Naive thymus-derived CD8-positive, alpha-beta T cell (primary cell): Measurements from ENCODE around the gene USP21. TPM values are rescaled to one million over a fixed set of nuclear protein-coding genes. Genes with fewer than 3 reads are reported as not detected.
A peak's percentile ranks its signal among the peaks of the same experiment; 100 is the strongest.

Experiments
- ATAC-seq, 2 donors: fragments of 150-1000 bp; cut with Tn5 transposase in 1 of 2; sonication (Bioruptor Pico), chemical (Tn5 transposase) in 1 of 2; 1 replicate in 1 of 2; 2 replicates in 1 of 2; pipeline ENCODE4 v1.10.0; 2021; ENCODE audit warnings: mild to moderate bottlenecking in 2 of 2, moderate library complexity in 2 of 2
- POLR2A ChIA-PET: fragments of 350-600 bp; sonication (Branson Sonifier 250); formaldehyde crosslinking; loops from one replicate; lab custom pipeline; 2021; ENCODE audit warnings: antibody characterized with exemption; lab: Charles Lee
- DNase-seq, 10 donors: peaks; one replicate each; pipeline versions ENCODE4 v3.0.0 to v3.0.0-alpha.2; 2020 to 2022
- H3K27ac Mint-ChIP-seq, 10 donors: one replicate each; pipeline ENCODE4 v1.8.0; 2020 to 2022; ENCODE audit warnings: mild to moderate bottlenecking in 10 of 10, mixed read lengths in 10 of 10, moderate library complexity in 4 of 10, inconsistent platforms in 1 of 10
- H3K27me3 Mint-ChIP-seq, 5 donors: one replicate each; pipeline ENCODE4 v1.8.0; 2021 to 2022; ENCODE audit warnings: mixed read lengths in 5 of 5
- H3K36me3 Mint-ChIP-seq, 3 donors: one replicate each; pipeline ENCODE4 v1.8.0; 2020 to 2022; ENCODE audit warnings: mixed read lengths in 3 of 3, mild to moderate bottlenecking in 2 of 3, inconsistent platforms in 1 of 3
- H3K4me1 Mint-ChIP-seq, 4 donors: one replicate each; pipeline ENCODE4 v1.8.0; 2021 to 2022; ENCODE audit warnings: mixed read lengths in 4 of 4
- H3K4me3 Mint-ChIP-seq, 10 donors: one replicate each; pipeline ENCODE4 v1.8.0; 2020 to 2022; ENCODE audit warnings: mild to moderate bottlenecking in 10 of 10, mixed read lengths in 10 of 10, moderate library complexity in 6 of 10, inconsistent platforms in 1 of 10
- H3K9me3 Mint-ChIP-seq, 9 donors: one replicate each; pipeline ENCODE4 v1.8.0; 2020 to 2022; ENCODE audit warnings: mixed read lengths in 9 of 9, mild to moderate bottlenecking in 3 of 9, inconsistent platforms in 1 of 9, moderate library complexity in 1 of 9
- polyA plus RNA-seq, 3 donors: library from polyadenylated mRNA; unstranded; fragments of 300-500 nt; fragmentation: Illumina TruSeq; gene quantifications; one replicate each; pipeline ENCODE4 v1.2.3, GENCODE V29; 2021
- total RNA-seq, 8 experiments: library from RNA in 2 of 8; stranded (reverse) in 2 of 8; gene quantifications; one replicate each; pipeline ENCODE4 v1.2.3 and lab custom pipeline; 2021 to 2026

Gene USP21
- total and polyA plus RNA-seq, 5 experiments from 2014 or later: 13.8 to 63.8 (median 31.4) TPM

DNA sequence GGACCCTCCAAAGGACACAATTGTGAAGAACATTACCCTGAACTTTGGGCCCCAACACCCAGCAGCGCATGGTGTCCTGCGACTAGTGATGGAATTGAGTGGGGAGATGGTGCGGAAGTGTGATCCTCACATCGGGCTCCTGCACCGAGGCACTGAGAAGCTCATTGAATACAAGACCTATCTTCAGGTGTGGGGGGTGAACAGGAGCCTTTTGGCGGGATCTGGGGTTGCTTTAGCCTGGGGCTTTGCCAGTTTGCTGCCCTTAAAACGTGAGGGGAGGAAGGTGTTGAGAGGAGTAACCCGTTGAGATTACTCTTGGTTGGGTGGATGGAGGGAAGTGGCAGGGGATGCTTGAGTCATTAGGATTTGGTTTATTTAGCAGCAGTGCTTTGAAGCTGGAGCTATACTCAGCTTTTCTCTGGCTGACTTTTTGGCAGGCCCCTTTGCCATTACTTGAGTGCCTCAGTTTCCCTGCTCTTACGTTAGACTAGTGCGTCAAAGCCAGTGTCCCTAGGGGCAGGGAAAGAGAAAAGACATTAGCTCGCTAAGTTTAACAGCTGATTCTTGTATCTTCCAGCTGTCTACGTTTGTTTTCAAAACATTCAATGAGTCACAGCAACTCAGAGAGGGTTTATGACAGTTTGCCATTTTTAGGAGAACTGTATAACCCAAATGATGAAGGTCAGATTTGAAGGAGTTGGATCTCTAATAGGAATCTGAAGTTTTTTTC is 47.3 kb downstream of the USP21 start:
- Mint-ChIP-seq H3K9me3 (no peaks in the 10 kb centered on the region), H3K27me3 (no peaks in the 10 kb centered on the region), H3K36me3 (peaks cover 11 to 76% (median 11%) of the 10 kb centered on the region in 3 donors), H3K4me3 (no peak overlapping the region), H3K4me1 (peaks cover 27 to 71% (median 60%) of the 10 kb centered on the region in 4 donors), H3K27ac (peak overlapping the region in 7 of 10 donors; percentile 3 to 86 (median 71))
- DNase-seq: no peak
- no peak for ATAC-seq
- POLR2A ChIA-PET: interaction anchor here (0.6 to 7.3 kb wide), 5 partner anchors 8 to 108 kb away, joined by 3 to 231 read pairs (median 6); partner anchors contain the start of genes APOA2, FCER1G, SDHC and TOMM40L

DNA sequence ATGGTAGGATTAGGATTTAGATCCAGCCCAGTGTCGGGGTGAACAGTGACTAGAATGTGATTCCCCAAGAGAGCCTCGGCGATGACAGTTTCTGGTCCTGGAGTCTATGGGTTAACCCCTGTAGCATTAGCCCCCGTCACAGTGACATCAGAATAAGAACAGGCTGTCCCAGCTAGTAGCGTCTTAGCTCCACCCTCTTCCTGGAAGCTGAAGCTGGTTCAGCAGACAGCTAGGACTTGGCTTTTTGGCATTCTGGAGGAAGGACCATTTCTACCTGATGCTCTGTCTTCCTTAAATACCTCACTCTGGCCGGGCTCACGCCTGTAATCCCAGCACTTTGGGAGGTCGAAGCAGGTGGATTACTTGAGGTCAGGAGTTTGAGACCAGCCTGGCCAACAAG is 47.9 kb downstream of the USP21 start:
- H3K27me3 Mint-ChIP-seq: no peaks in the 10 kb centered on the region
- no peak overlapping the region for H3K4me3 Mint-ChIP-seq
- DNase-seq: no peak
- no peak for ATAC-seq
- peaks cover 11 to 82% (median 11%) of the 10 kb centered on the region in 3 donors for H3K36me3 Mint-ChIP-seq
- H3K4me1 Mint-ChIP-seq: peaks cover 25 to 65% (median 57%) of the 10 kb centered on the region in 4 donors
- H3K9me3 Mint-ChIP-seq: no peaks in the 10 kb centered on the region
- POLR2A ChIA-PET: interaction anchor here (2.0 to 7.3 kb wide), 2 partner anchors 15 to 99 kb away, joined by 6 to 231 read pairs; partner anchors contain the start of genes APOA2, FCER1G and TOMM40L
- H3K27ac Mint-ChIP-seq: peak overlapping the region in 3 of 10 donors; percentile 24 to 59 (median 41)

DNA sequence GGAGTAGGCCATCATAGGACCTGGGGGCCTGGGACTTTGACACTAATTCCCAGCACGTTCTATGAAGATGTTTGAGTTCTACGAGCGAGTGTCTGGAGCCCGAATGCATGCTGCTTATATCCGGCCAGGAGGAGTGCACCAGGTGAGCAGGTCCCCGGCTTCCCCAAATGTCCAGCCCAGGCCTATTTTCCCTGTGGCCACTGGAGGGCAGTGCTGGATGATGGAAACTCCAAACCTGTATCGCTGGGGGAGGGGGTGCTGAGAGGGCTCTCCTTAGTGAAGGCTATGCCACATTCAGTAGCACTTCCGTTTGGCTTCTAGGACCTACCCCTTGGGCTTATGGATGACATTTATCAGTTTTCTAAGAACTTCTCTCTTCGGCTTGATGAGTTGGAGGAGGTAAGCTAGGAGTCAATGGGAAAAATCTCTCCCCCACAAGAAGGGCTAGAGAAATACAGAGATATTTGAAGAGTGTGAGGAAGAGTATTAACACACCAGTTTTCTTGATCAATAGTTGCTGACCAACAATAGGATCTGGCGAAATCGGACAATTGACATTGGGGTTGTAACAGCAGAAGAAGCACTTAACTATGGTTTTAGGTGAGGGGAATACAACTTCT is 50.6 kb downstream of the USP21 start:
- peaks cover 9 to 96% (median 29%) of the 10 kb centered on the region in 3 donors for H3K36me3 Mint-ChIP-seq
- H3K4me3 Mint-ChIP-seq: no peak overlapping the region
- H3K9me3 Mint-ChIP-seq: no peaks in the 10 kb centered on the region
- H3K4me1 Mint-ChIP-seq: peaks cover 22 to 54% (median 45%) of the 10 kb centered on the region in 4 donors
- DNase-seq: peak; percentile 62 to 90 (median 75)
- peak overlapping the region; percentile 46 to 91 (median 83) for H3K27ac Mint-ChIP-seq
- POLR2A ChIA-PET: interaction anchor here (0.6 to 10.4 kb wide), 6 partner anchors 8 to 96 kb away, joined by 3 to 113 read pairs (median 6); partner anchors contain the start of genes APOA2, NDUFS2 and TOMM40L
- H3K27me3 Mint-ChIP-seq: no peaks in the 10 kb centered on the region
- ATAC-seq: peak; percentile 96 to 97

DNA sequence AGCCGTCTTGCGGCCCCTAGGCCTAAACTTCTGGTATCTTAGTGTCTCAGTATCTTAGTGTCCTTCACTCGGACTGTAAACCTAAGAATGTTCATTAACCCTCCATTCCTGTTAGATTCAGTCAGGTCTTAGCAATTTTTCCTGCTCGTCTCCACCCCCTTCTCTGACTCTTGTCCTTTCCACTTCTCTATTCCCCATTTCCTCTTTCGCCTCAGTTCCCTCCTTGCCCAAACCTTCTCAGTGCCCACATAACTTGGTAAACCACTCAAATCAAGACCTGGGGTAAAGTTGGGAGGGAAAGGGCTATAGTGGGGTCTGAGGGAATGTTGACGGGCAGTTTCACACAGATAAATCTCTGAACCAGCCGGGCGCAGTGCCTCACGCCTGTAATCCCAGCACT is 55.1 kb downstream of the USP21 start:
- peaks cover 42 to 60% (median 56%) of the 10 kb centered on the region in 4 donors for H3K4me1 Mint-ChIP-seq
- POLR2A ChIA-PET: interaction anchor here (0.7 to 10.4 kb wide), 3 partner anchors 8 to 97 kb away, joined by 3 to 113 read pairs (median 7); partner anchors contain the start of genes APOA2 and TOMM40L
- peaks cover 9 to 58% (median 28%) of the 10 kb centered on the region in 3 donors for H3K36me3 Mint-ChIP-seq
- no peaks in the 10 kb centered on the region for H3K9me3 Mint-ChIP-seq
- peak overlapping the region in 9 of 10 donors; percentile 28 to 97 (median 90) for H3K27ac Mint-ChIP-seq
- ATAC-seq (no peak), DNase-seq (no peak)
- H3K4me3 Mint-ChIP-seq: peak overlapping the region in 7 of 10 donors; percentile 3 to 88 (median 69)
- no peaks in the 10 kb centered on the region for H3K27me3 Mint-ChIP-seq

DNA sequence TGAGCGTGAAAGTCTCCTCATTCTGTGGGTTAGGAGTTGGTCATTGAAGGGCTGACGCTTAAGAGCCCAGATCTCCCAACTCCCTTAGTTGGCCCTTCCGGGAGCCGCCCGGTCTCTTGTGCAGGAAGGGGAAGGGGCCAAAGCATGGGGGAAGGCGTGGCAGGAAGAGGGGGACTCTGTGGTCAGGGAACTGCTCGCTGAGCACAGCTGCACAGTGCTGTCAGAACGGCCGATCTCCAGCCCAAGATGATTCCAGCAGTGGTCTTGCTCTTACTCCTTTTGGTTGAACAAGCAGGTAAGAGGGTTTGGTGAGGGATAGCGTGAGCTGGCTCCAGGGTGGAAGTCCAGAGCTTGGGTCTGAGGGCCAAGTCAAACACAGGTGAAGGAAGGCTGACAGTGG is 55.8 kb downstream of the USP21 start, which contains the start of gene FCER1G:
Gene FCER1G (plus strand): TSS at position 220 of the 400 bp plus-strand sequence. CDS start 27 bp downstream, at position 247.
- Mint-ChIP-seq H3K27ac (peak within 1 kb of the TSS; percentile 82 to 97 (median 92)), H3K36me3 (peaks cover 6 to 53% (median 21%) of the 10 kb centered on the region in 3 donors), H3K27me3 (no peaks in the 10 kb centered on the region), H3K9me3 (no peaks in the 10 kb centered on the region), H3K4me1 (peaks cover 39 to 60% (median 56%) of the 10 kb centered on the region in 4 donors), H3K4me3 (peak within 1 kb of the TSS; percentile 67 to 88 (median 80))
- DNase-seq (no peak), ATAC-seq (peak; percentile 20 to 23)
- POLR2A ChIA-PET: interaction anchor here (0.6 to 15.0 kb wide), 9 partner anchors 9 to 98 kb away, joined by 3 to 231 read pairs (median 7); partner anchors contain the start of genes APOA2, NDUFS2, SDHC and TOMM40L

Other genes starting within 250 kb of the USP21 start
- gene ITLN2, start 204.7 kb upstream of the USP21 start, total RNA-seq: not detected
- not detected for gene ITLN2, start 204.7 kb upstream of the USP21 start, polyA plus RNA-seq
- 10 to 100 TPM; 16.3 to 16.4 TPM for gene F11R, start 138.3 kb upstream of the USP21 start, total RNA-seq
- 1 to 10 TPM; 6.7 to 9.0 (median 8.1) TPM for gene F11R, start 138.3 kb upstream of the USP21 start, polyA plus RNA-seq
- gene TSTD1, start 120.5 kb upstream of the USP21 start, total RNA-seq: 100 to 1,000 TPM; 100 to 108 TPM
- gene TSTD1, start 120.5 kb upstream of the USP21 start, polyA plus RNA-seq: 100 to 1,000 TPM; 342 to 508 (median 412) TPM
- 100 to 1,000 TPM; 107 to 118 TPM for gene USF1, start 113.5 kb upstream of the USP21 start, total RNA-seq
- gene USF1, start 113.5 kb upstream of the USP21 start, polyA plus RNA-seq: 10 to 100 TPM in 1 of 3 donors, 1 to 10 TPM in 2; 4.3 to 11.1 (median 7.4) TPM
- 100 to 1,000 TPM; 220 to 233 TPM for gene ARHGAP30, start 89.6 kb upstream of the USP21 start, total RNA-seq
- 100 to 1,000 TPM; 110 to 207 (median 136) TPM for gene ARHGAP30, start 89.6 kb upstream of the USP21 start, polyA plus RNA-seq
- gene NECTIN4, start 69.9 kb upstream of the USP21 start, total RNA-seq: not detected
- not detected for gene NECTIN4, start 69.9 kb upstream of the USP21 start, polyA plus RNA-seq
- under 1 TPM; 0.60 to 0.96 TPM for gene KLHDC9, start 61.1 kb upstream of the USP21 start, total RNA-seq
- 1 to 10 TPM in 1 of 3 donors, under 1 TPM in 2; 0.30 to 1.5 (median 0.62) TPM for gene KLHDC9, start 61.1 kb upstream of the USP21 start, polyA plus RNA-seq
- 10 to 100 TPM; 37.9 to 41.4 TPM for gene PFDN2, start 41.5 kb upstream of the USP21 start, total RNA-seq
- gene PFDN2, start 41.5 kb upstream of the USP21 start, polyA plus RNA-seq: 10 to 100 TPM; 74.6 to 91.3 (median 86.0) TPM
- gene NIT1, start 41.4 kb upstream of the USP21 start, total RNA-seq: 10 to 100 TPM; 43.5 to 46.4 TPM
- 10 to 100 TPM; 16.8 to 25.0 (median 18.3) TPM for gene NIT1, start 41.4 kb upstream of the USP21 start, polyA plus RNA-seq
- 10 to 100 TPM; 35.3 to 38.6 TPM for gene DEDD, start 26.8 kb upstream of the USP21 start, total RNA-seq
- gene DEDD, start 26.8 kb upstream of the USP21 start, polyA plus RNA-seq: 10 to 100 TPM; 29.0 to 35.4 (median 29.3) TPM
- gene UFC1, start 5.5 kb upstream of the USP21 start, total RNA-seq: 100 to 1,000 TPM; 116 to 118 TPM
- 100 to 1,000 TPM; 148 to 158 (median 155) TPM for gene UFC1, start 5.5 kb upstream of the USP21 start, polyA plus RNA-seq
- 10 to 100 TPM; 76.2 to 82.1 TPM for gene PPOX, start 6.9 kb downstream of the USP21 start, total RNA-seq
- 10 to 100 TPM; 12.0 to 17.8 (median 15.7) TPM for gene PPOX, start 6.9 kb downstream of the USP21 start, polyA plus RNA-seq
- 10 to 100 TPM; 81.0 to 97.4 TPM for gene B4GALT3, start 18.0 kb downstream of the USP21 start, total RNA-seq
- gene B4GALT3, start 18.0 kb downstream of the USP21 start, polyA plus RNA-seq: 10 to 100 TPM; 35.4 to 49.9 (median 37.6) TPM
- 1 to 10 TPM; 4.8 to 7.0 TPM for gene ADAMTS4, start 39.6 kb downstream of the USP21 start, total RNA-seq
- gene ADAMTS4, start 39.6 kb downstream of the USP21 start, polyA plus RNA-seq: under 1 TPM; 0.07 to 0.34 (median 0.22) TPM
- gene NDUFS2, start 42.9 kb downstream of the USP21 start, total RNA-seq: 100 to 1,000 TPM; 126 to 127 TPM
- 100 to 1,000 TPM in 1 of 3 donors, 10 to 100 TPM in 2; 78.6 to 106 (median 95.4) TPM for gene NDUFS2, start 42.9 kb downstream of the USP21 start, polyA plus RNA-seq
- gene FCER1G, start 55.8 kb downstream of the USP21 start, total RNA-seq: 10 to 100 TPM; 27.7 to 31.8 TPM
- 100 to 1,000 TPM in 1 of 3 donors, 10 to 100 TPM in 2; 67.1 to 107 (median 84.4) TPM for gene FCER1G, start 55.8 kb downstream of the USP21 start, polyA plus RNA-seq
- gene APOA2, start 64.1 kb downstream of the USP21 start, total RNA-seq: not detected
- gene APOA2, start 64.1 kb downstream of the USP21 start, polyA plus RNA-seq: not detected
- gene TOMM40L, start 66.6 kb downstream of the USP21 start, total RNA-seq: 10 to 100 TPM in 1 of 2 experiments, 1 to 10 TPM in 1; 9.6 to 11.3 TPM
- 1 to 10 TPM; 4.9 to 8.1 (median 8.0) TPM for gene TOMM40L, start 66.6 kb downstream of the USP21 start, polyA plus RNA-seq
- gene NR1I3, start 78.7 kb downstream of the USP21 start, total RNA-seq: not detected
- gene NR1I3, start 78.7 kb downstream of the USP21 start, polyA plus RNA-seq: under 1 TPM in 1 of 3 donors, not detected in 2; 0.19 TPM
- gene PCP4L1, start 99.2 kb downstream of the USP21 start, total RNA-seq: not detected
- gene PCP4L1, start 99.2 kb downstream of the USP21 start, polyA plus RNA-seq: not detected
- gene MPZ, start 150.5 kb downstream of the USP21 start, total RNA-seq: 10 to 100 TPM; 11.9 to 12.2 TPM
- not detected for gene MPZ, start 150.5 kb downstream of the USP21 start, polyA plus RNA-seq
- 100 to 1,000 TPM; 113 to 127 TPM for gene SDHC, start 154.9 kb downstream of the USP21 start, total RNA-seq
- gene SDHC, start 154.9 kb downstream of the USP21 start, polyA plus RNA-seq: 100 to 1,000 TPM; 212 to 297 (median 217) TPM
- not detected for gene CFAP126, start 208.4 kb downstream of the USP21 start, total RNA-seq
- gene CFAP126, start 208.4 kb downstream of the USP21 start, polyA plus RNA-seq: not detected